Epithelial cell of proximal tubule (primary cell): ENCODE measurements around the gene THRB. TPM values are rescaled to one million over a fixed set of nuclear protein-coding genes. Genes with fewer than 3 reads are reported as not detected.

Experiments
- DNase-seq: peaks from one replicate; pipeline ENCODE4 v3.0.0-alpha.2; 2011; ENCODE audit warnings: low read depth
- H3K4me3 ChIP-seq: 2 replicates; pipeline ENCODE4 v1.5.1; 2011; ENCODE audit warnings: low read depth, mild to moderate bottlenecking, low read length
- CTCF ChIP-seq: conservative IDR thresholded peaks from 2 replicates; pipeline ENCODE4 v1.5.1; 2012; ENCODE audit warnings: low read depth, mild to moderate bottlenecking, low read length
- total RNA-seq: library from RNA; depleted of rRNA; stranded (reverse); fragments of >200 nt; gene quantifications from 2 replicates; pipeline ENCODE4 v1.2.3, GENCODE V29; 2015

THRB gene
- total RNA-seq, 1 donor from 2014 or later, result 2.1 TPM

DNA sequence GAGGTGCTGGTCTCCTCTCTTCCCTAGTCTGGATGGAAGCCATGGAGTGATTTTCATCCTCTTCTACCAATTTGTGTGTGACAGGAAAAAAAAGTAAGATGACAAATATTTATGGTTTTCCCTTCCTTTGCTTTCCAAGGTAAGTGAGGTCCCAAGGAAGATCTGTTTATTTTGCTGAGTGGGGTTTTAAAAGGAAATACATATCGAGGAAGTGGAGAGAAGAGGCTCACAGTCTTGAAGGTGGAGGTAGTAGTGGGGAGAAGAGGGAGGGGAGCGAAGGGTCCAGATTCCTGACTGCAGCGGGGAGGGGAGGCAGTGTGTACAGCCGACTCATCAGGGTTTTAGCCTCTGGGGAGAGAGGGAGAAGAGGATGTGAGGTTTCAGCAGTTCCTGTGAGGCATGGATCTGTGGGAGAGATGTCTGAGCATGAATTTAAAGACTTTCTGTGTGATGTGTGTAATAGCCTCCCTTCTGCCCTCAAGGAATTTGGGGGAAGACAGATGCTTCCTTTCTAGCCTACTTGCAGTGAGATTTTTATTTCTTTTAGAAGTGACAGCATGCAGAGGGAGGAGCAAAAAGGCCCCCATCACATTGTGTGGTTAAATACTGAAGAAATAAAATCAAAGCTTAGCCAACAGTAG lies 272.4 kb downstream of the THRB start:
- H3K4me3 ChIP-seq, result no peak overlapping the region
- no peak for TF ChIP-seq CTCF
- no peak for DNase-seq

GRCh38 chr3:24220859-24221657 lies 273.6 kb downstream of the THRB start:
- no peak for TF ChIP-seq CTCF
- H3K4me3 ChIP-seq, result no peak overlapping the region
- peak; percentile 92 for DNase-seq

GRCh38 chr3:24215502-24215901 lies 279.1 kb downstream of the THRB start:
- no peak for DNase-seq
- no peak for TF ChIP-seq CTCF
- no peak overlapping the region for H3K4me3 ChIP-seq

DNA sequence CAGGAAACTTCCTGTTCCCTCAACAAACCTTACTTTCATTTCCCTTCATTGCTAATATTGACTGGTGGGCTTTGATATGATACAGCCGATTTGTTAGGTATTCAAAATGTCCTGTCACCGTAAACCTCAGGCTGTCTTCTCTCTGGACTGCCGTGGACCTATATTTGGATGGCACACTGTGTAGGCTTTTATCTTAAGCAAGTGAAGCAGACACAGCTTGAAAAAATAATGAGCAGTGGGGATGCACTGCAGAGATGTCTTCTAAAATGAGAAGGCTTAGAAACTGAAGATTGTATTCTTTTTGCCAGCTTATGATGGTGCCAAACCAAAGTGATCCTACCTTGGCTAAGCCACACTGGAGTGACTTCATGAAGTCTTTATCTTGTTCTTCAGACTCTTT lies 283.3 kb downstream of the THRB start:
- DNase-seq, result no peak
- H3K4me3 ChIP-seq, result no peak overlapping the region
- no peak for TF ChIP-seq CTCF

DNA sequence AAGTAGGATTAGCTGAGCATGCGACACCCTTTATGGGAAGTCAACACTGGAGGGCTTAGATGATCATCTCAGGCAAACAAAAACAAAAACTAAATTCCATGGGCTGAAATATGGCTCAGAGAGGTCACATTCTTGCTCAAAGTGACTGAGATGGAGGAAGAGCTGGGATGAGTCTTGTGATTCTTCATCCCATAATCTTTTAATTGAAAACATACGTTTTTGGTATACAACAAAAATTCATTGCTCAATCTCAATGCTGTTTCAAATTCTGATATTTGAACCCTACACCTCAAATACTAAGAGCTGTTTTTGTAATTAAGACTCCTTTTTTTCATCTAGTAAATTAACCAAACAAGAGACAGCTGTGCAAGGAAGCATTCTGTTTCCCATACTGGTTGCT lies 292.6 kb downstream of the THRB start:
- no peak overlapping the region for H3K4me3 ChIP-seq
- TF ChIP-seq CTCF, result no peak
- no peak for DNase-seq

- TF ChIP-seq CTCF, result no peak
- no peak for DNase-seq
These were observed 293.3 kb downstream of the THRB start for GRCh38 chr3:24201301-24201700.

More at GRCh38 chr3:24201301-24201700, 293.3 kb downstream of the THRB start:
- no peak overlapping the region for H3K4me3 ChIP-seq
